GM23248 (cell line): ENCODE measurements around the gene PDCD4.
"Not testable (repeated sequence)": the region's sequence is repeated elsewhere in the genome, so short reads cannot be mapped to it uniquely, and the experiment has no call there.

Source experiments
- EZH2 ChIP-seq: fragments of 200-600 bp; sonication (generic); IDR thresholded peaks from 2 replicates; pipeline ENCODE4 v1.6.1; 2018; ENCODE audit warnings: antibody characterized with exemption, mild to moderate bottlenecking; ENCODE audit not compliant: insufficient read depth, poor library complexity, severe bottlenecking
- EZH2phosphoT487 ChIP-seq: fragments of 200-600 bp; sonication (generic); IDR thresholded peaks from 2 replicates; pipeline ENCODE4 v1.6.1; 2018; ENCODE audit warnings: antibody characterized with exemption, moderate library complexity, mild to moderate bottlenecking, low read depth; ENCODE audit not compliant: insufficient read depth

GRCh38 chr10:110867011-110867806, 4.5 kb upstream of the PDCD4 start:
- TF ChIP-seq EZH2, EZH2phosphoT487: not testable (repeated sequence)
